ENCODE measurements around the gene ALDH4A1. TPM values are rescaled to one million over a fixed set of nuclear protein-coding genes. Genes with fewer than 3 reads are reported as not detected.
A peak's percentile ranks its signal among the peaks of the same experiment; 100 is the strongest.

The ALDH4A1 gene
- total and polyA plus RNA-seq, 12 donors, result 12.7 to 60.8 (median 36.6) TPM

DNA sequence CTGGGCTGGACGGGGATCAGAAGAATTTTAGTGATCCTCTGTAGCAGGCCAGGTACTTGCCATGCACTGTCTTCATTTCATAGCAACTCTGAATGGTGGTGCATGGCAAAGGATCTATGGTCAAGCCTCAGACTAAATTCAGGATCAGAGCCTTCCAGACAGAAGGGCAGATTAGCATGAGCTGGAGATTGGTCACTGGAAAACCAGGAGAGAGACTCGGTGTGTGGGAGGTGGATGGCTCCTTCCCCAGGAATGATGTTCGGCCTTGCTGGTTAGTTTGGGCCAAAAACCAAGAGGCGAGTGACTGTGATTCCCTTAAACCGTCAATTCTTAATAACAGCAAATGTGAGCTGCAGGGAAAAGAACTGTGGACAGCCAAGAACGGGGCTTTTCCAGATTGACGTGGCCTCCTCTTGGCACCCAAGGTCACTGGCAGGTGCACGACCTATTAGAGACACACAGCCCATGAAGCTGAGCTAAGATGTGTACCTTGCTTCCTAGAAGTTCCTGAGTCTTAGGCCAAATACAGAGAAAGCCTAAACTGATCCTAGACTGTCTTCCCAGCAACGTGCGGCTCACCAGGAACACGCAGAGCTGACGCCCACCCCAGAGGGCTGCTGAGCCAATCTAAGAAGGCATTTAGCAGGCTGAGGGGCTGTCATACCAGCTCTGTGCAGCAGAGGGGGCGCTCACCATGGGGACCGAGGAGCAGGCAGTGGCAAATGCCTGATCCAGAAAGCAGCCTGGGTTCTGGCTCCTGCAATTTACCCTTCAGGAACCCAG lies 18.5 kb downstream of the ALDH4A1 start:
- peaks cover 0 to 11% (median 0%) of the 10 kb centered on the region in 9 donors for H3K4me1 ChIP-seq
- intact Hi-C loops (cut with DNase I), result loop anchor here in 4 of 10 donors (1.0 to 10.0 kb wide), 3 partner anchors 201 to 213 kb away; no protein-coding TSS in a partner anchor
- no peak overlapping the region for H3K27ac ChIP-seq
- peaks cover 0 to 37% (median 6%) of the 10 kb centered on the region in 9 donors for H3K36me3 ChIP-seq
- no peak overlapping the region for H3K4me3 ChIP-seq
- peak; percentile 46 to 80 (median 72) for ATAC-seq
- H3K27me3 ChIP-seq, result no peaks in the 10 kb centered on the region
- whole genome bisulfite sequencing, 2 donors, result 48 to 55% methylated on average over 14 of the region's 14 CpGs
- no peaks in the 10 kb centered on the region for H3K9me3 ChIP-seq
- DNase-seq, result peak; percentile 76 to 80
- peak; percentile 86 to 96 (median 92) for TF ChIP-seq CTCF (IDR thresholded peaks at IDR 0.05)

GRCh38 chr1:18883079-18883478 lies 19.3 kb downstream of the ALDH4A1 start:
- no peak for DNase-seq
- no peak for TF ChIP-seq CTCF (IDR thresholded peaks at IDR 0.05)
- intact Hi-C loops (cut with DNase I), result loop anchor here in 1 of 10 donors (10.0 kb wide), 1 partner anchor 202 kb away; no protein-coding TSS in a partner anchor
- Histone ChIP-seq H3K36me3 (peaks cover 0 to 29% (median 6%) of the 10 kb centered on the region in 9 donors), H3K27ac (no peak overlapping the region), H3K27me3 (no peaks in the 10 kb centered on the region), H3K4me1 (peaks cover 0 to 11% (median 0%) of the 10 kb centered on the region in 9 donors), H3K9me3 (no peaks in the 10 kb centered on the region), H3K4me3 (no peak overlapping the region)
- no peak for ATAC-seq
- 96 to 98% methylated on average over 22 to 23 of the region's 23 CpGs for WGBS, 2 donors

DNA sequence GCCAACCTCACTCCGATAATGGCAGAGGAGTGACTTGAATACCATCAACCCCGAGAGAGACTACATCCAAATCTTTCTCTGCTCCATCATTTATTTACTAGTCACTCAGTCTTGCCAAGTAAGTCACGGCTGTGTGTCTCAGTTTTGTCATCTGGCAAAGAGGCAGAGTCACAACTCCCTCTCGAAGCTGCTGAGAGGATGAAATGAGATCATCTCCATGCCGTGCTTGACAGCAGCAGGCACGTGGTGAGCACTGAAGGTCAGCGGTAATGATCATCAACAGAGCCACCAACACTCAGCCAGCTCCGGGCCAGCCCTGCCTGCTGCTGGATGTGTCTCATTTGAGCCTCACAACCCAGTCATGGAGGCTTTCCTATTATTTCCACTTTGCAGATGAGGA lies 19.9 kb downstream of the ALDH4A1 start:
- H3K4me1 ChIP-seq, result peaks cover 0 to 11% (median 0%) of the 10 kb centered on the region in 9 donors
- H3K9me3 ChIP-seq, result no peaks in the 10 kb centered on the region
- H3K27ac ChIP-seq, result no peak overlapping the region
- WGBS, 2 donors, result 71 to 73% methylated on average over 8 of the region's 8 CpGs
- peaks cover 0 to 27% (median 6%) of the 10 kb centered on the region in 9 donors for H3K36me3 ChIP-seq
- DNase-seq (no peak), ATAC-seq (peak in 3 of 8 donors; percentile 9 to 49 (median 48))
- no peaks in the 10 kb centered on the region for H3K27me3 ChIP-seq
- H3K4me3 ChIP-seq, result no peak overlapping the region
- no peak for TF ChIP-seq CTCF (IDR thresholded peaks at IDR 0.05)
- intact Hi-C loops (cut with DNase I), result loop anchor here in 1 of 10 donors (10.0 kb wide), 1 partner anchor 202 kb away; no protein-coding TSS in a partner anchor

- peaks cover 0 to 11% (median 0%) of the 10 kb centered on the region in 9 donors for H3K4me1 ChIP-seq
- H3K27me3 ChIP-seq, result no peaks in the 10 kb centered on the region
- H3K27ac ChIP-seq, result no peak overlapping the region
- 89 to 90% methylated on average over 23 to 24 of the region's 24 CpGs for WGBS, 2 donors
- TF ChIP-seq CTCF (IDR thresholded peaks at IDR 0.05), result no peak
- ATAC-seq, result no peak
- intact Hi-C loops (cut with DNase I), result loop anchor here in 1 of 10 donors (10.0 kb wide), 1 partner anchor 203 kb away; no protein-coding TSS in a partner anchor
- no peak for DNase-seq
- no peaks in the 10 kb centered on the region for H3K9me3 ChIP-seq
- no peak overlapping the region for H3K4me3 ChIP-seq
- H3K36me3 ChIP-seq, result peaks cover 0 to 26% (median 6%) of the 10 kb centered on the region in 9 donors
These were observed 20.5 kb downstream of the ALDH4A1 start for GRCh38 chr1:18881642-18882431.
